ENCODE data around the gene LOXL4. TPM values are rescaled to one million over a fixed set of nuclear protein-coding genes. Genes with fewer than 3 reads are reported as not detected.

LOXL4 gene
- total RNA-seq, 1 donor from 2014 or later, result not detected

- no peak overlapping the region for H3K27ac Mint-ChIP-seq
- intact Hi-C loops (cut with micrococcal nuclease), result no loop called here
These were observed 18.4 kb upstream of the LOXL4 start for GRCh38 chr10:98286419-98286818.

GRCh38 chr10:98285416-98285815, 17.4 kb upstream of the LOXL4 start:
- Mint-ChIP-seq H3K27me3 (ENCODE audit: insufficient read depth) (peaks cover 20% of the 10 kb centered on the region), H3K9me3 (no peaks in the 10 kb centered on the region), H3K4me3 (no peak overlapping the region), H3K4me1 (ENCODE audit: low read depth) (no peaks in the 10 kb centered on the region), H3K27ac (no peak overlapping the region), H3K36me3 (ENCODE audit: low read depth) (no peaks in the 10 kb centered on the region)
- DNase-seq (ENCODE audit: low spot score), result no peak
- intact Hi-C loops (cut with micrococcal nuclease), result no loop called here

More at GRCh38 chr10:98286419-98286818, 18.4 kb upstream of the LOXL4 start:
- Mint-ChIP-seq H3K36me3 (ENCODE audit: low read depth) (no peaks in the 10 kb centered on the region), H3K9me3 (no peaks in the 10 kb centered on the region), H3K4me1 (ENCODE audit: low read depth) (no peaks in the 10 kb centered on the region), H3K27me3 (ENCODE audit: insufficient read depth) (peaks cover 21% of the 10 kb centered on the region), H3K4me3 (no peak overlapping the region)
- no peak for DNase-seq (ENCODE audit: low spot score)

GRCh38 chr10:98276311-98276710, 8.3 kb upstream of the LOXL4 start:
- no peak overlapping the region for H3K4me3 Mint-ChIP-seq
- intact Hi-C loops (cut with micrococcal nuclease), result no loop called here
- H3K9me3 Mint-ChIP-seq, result no peaks in the 10 kb centered on the region
- no peaks in the 10 kb centered on the region for H3K4me1 Mint-ChIP-seq (ENCODE audit: low read depth)
- no peaks in the 10 kb centered on the region for H3K36me3 Mint-ChIP-seq (ENCODE audit: low read depth)
- no peak for DNase-seq (ENCODE audit: low spot score)
- H3K27ac Mint-ChIP-seq, result no peak overlapping the region
- H3K27me3 Mint-ChIP-seq (ENCODE audit: insufficient read depth), result peaks cover 23% of the 10 kb centered on the region

- H3K4me3 Mint-ChIP-seq, result no peak overlapping the region
- H3K36me3 Mint-ChIP-seq (ENCODE audit: low read depth), result no peaks in the 10 kb centered on the region
These were observed 6.6 kb upstream of the LOXL4 start for GRCh38 chr10:98274562-98274961.

GRCh38 chr10:98273057-98273850, 5.3 kb upstream of the LOXL4 start:
- Mint-ChIP-seq H3K4me1 (ENCODE audit: low read depth) (no peaks in the 10 kb centered on the region), H3K4me3 (no peak overlapping the region), H3K9me3 (no peaks in the 10 kb centered on the region), H3K36me3 (ENCODE audit: low read depth) (no peaks in the 10 kb centered on the region), H3K27me3 (ENCODE audit: insufficient read depth) (peaks cover 35% of the 10 kb centered on the region), H3K27ac (no peak overlapping the region)
- no peak for DNase-seq (ENCODE audit: low spot score)
- intact Hi-C loops (cut with micrococcal nuclease), result no loop called here

More at GRCh38 chr10:98274562-98274961, 6.6 kb upstream of the LOXL4 start:
- DNase-seq (ENCODE audit: low spot score), result no peak
- H3K27ac Mint-ChIP-seq, result no peak overlapping the region
- H3K9me3 Mint-ChIP-seq, result no peaks in the 10 kb centered on the region
- intact Hi-C loops (cut with micrococcal nuclease), result no loop called here
- peaks cover 33% of the 10 kb centered on the region for H3K27me3 Mint-ChIP-seq (ENCODE audit: insufficient read depth)
- no peaks in the 10 kb centered on the region for H3K4me1 Mint-ChIP-seq (ENCODE audit: low read depth)

- no peak for DNase-seq (ENCODE audit: low spot score)
- no peak overlapping the region for H3K4me3 Mint-ChIP-seq
- intact Hi-C loops (cut with micrococcal nuclease), result no loop called here
- H3K27ac Mint-ChIP-seq, result no peak overlapping the region
- no peaks in the 10 kb centered on the region for H3K9me3 Mint-ChIP-seq
- peaks cover 36% of the 10 kb centered on the region for H3K27me3 Mint-ChIP-seq (ENCODE audit: insufficient read depth)
- no peaks in the 10 kb centered on the region for H3K4me1 Mint-ChIP-seq (ENCODE audit: low read depth)
- H3K36me3 Mint-ChIP-seq (ENCODE audit: low read depth), result no peaks in the 10 kb centered on the region
These were observed 4.7 kb upstream of the LOXL4 start for GRCh38 chr10:98272656-98273055.

- peaks cover 37% of the 10 kb centered on the region for H3K27me3 Mint-ChIP-seq (ENCODE audit: insufficient read depth)
- intact Hi-C loops (cut with micrococcal nuclease), result no loop called here
- H3K4me3 Mint-ChIP-seq, result no peak overlapping the region
- H3K27ac Mint-ChIP-seq, result no peak overlapping the region
- no peaks in the 10 kb centered on the region for H3K4me1 Mint-ChIP-seq (ENCODE audit: low read depth)
- DNase-seq (ENCODE audit: low spot score), result no peak
- no peaks in the 10 kb centered on the region for H3K36me3 Mint-ChIP-seq (ENCODE audit: low read depth)
- no peaks in the 10 kb centered on the region for H3K9me3 Mint-ChIP-seq
These were observed 4.3 kb upstream of the LOXL4 start for GRCh38 chr10:98272245-98272644.

- Mint-ChIP-seq H3K36me3 (ENCODE audit: low read depth) (no peaks in the 10 kb centered on the region), H3K27me3 (ENCODE audit: insufficient read depth) (peaks cover 45% of the 10 kb centered on the region), H3K4me1 (ENCODE audit: low read depth) (no peaks in the 10 kb centered on the region), H3K4me3 (no peak overlapping the region), H3K9me3 (no peaks in the 10 kb centered on the region), H3K27ac (no peak overlapping the region)
- intact Hi-C loops (cut with micrococcal nuclease), result no loop called here
- DNase-seq (ENCODE audit: low spot score), result no peak
These were observed 2.8 kb upstream of the LOXL4 start for GRCh38 chr10:98270786-98271185.

- H3K4me3 Mint-ChIP-seq, result no peak overlapping the region
- H3K4me1 Mint-ChIP-seq (ENCODE audit: low read depth), result no peaks in the 10 kb centered on the region
- intact Hi-C loops (cut with micrococcal nuclease), result no loop called here
- no peak overlapping the region for H3K27ac Mint-ChIP-seq
- H3K27me3 Mint-ChIP-seq (ENCODE audit: insufficient read depth), result peaks cover 45% of the 10 kb centered on the region
- no peaks in the 10 kb centered on the region for H3K36me3 Mint-ChIP-seq (ENCODE audit: low read depth)
- DNase-seq (ENCODE audit: low spot score), result no peak
- H3K9me3 Mint-ChIP-seq, result no peaks in the 10 kb centered on the region
These were observed 2.2 kb upstream of the LOXL4 start for GRCh38 chr10:98270073-98270740.

GRCh38 chr10:98269435-98269912, 1.5 kb upstream of the LOXL4 start:
- no peak for DNase-seq (ENCODE audit: low spot score)
- no peaks in the 10 kb centered on the region for H3K4me1 Mint-ChIP-seq (ENCODE audit: low read depth)
- H3K27ac Mint-ChIP-seq, result no peak overlapping the region
- no peak overlapping the region for H3K4me3 Mint-ChIP-seq
- peaks cover 46% of the 10 kb centered on the region for H3K27me3 Mint-ChIP-seq (ENCODE audit: insufficient read depth)
- H3K36me3 Mint-ChIP-seq (ENCODE audit: low read depth), result no peaks in the 10 kb centered on the region
- intact Hi-C loops (cut with micrococcal nuclease), result no loop called here
- H3K9me3 Mint-ChIP-seq, result no peaks in the 10 kb centered on the region

GRCh38 chr10:98268694-98269431, 869 bp upstream of the LOXL4 start:
- intact Hi-C loops (cut with micrococcal nuclease), result no loop called here
- peak overlapping the region; percentile 38 for H3K4me3 Mint-ChIP-seq
- DNase-seq (ENCODE audit: low spot score), result no peak
- H3K27ac Mint-ChIP-seq, result no peak overlapping the region
- no peaks in the 10 kb centered on the region for H3K9me3 Mint-ChIP-seq
- no peaks in the 10 kb centered on the region for H3K36me3 Mint-ChIP-seq (ENCODE audit: low read depth)
- H3K27me3 Mint-ChIP-seq (ENCODE audit: insufficient read depth), result peaks cover 46% of the 10 kb centered on the region
- H3K4me1 Mint-ChIP-seq (ENCODE audit: low read depth), result no peaks in the 10 kb centered on the region

- Mint-ChIP-seq H3K36me3 (ENCODE audit: low read depth) (no peaks in the 10 kb centered on the region), H3K9me3 (no peaks in the 10 kb centered on the region), H3K27me3 (ENCODE audit: insufficient read depth) (peaks cover 42% of the 10 kb centered on the region), H3K4me1 (ENCODE audit: low read depth) (no peaks in the 10 kb centered on the region), H3K4me3 (peak overlapping the region; percentile 56), H3K27ac (no peak overlapping the region)
- intact Hi-C loops (cut with micrococcal nuclease), result no loop called here
- DNase-seq (ENCODE audit: low spot score), result no peak
These were observed 713 bp downstream of the LOXL4 start for GRCh38 chr10:98267069-98267893.
